Measurements from ENCODE around the gene TFEB. TPM values are rescaled to one million over a fixed set of nuclear protein-coding genes. Genes with fewer than 3 reads are reported as not detected.

The TFEB gene
- total and polyA plus RNA-seq, 2 of the 8 experiments (the other 6 are each of a cell fraction or from before 2014, with no cell fraction given), result 2.3 to 6.7 TPM

- ChIA-PET POLR2A (ENCODE audit: partially characterized antibody) (interaction anchor here (0.7 to 1.8 kb wide), 3 partner anchors 10 to 47 kb away, joined by 3 to 5 read pairs (median 3); no protein-coding TSS in a partner anchor), CTCF (ENCODE audit: partially characterized antibody) (interaction anchor here (0.6 to 6.5 kb wide), 7 partner anchors 33 to 327 kb away, joined by 3 to 32 read pairs (median 11); no protein-coding TSS in a partner anchor)
- H3K18ac ChIP-seq (ENCODE audit: extremely low read depth, low read length), result no peak overlapping the region
- H4K5ac ChIP-seq (ENCODE audit: insufficient read length, low read depth, low read length), result no peak overlapping the region
- H3K4me3 ChIP-seq (ENCODE audit: extremely low read depth in 1 of 4, insufficient read depth in 2 of 4, low read depth in 3 of 4, low read length in 4 of 4), result no peak overlapping the region
- no peak overlapping the region; the same call in 1 of the 2 replicates for H2BK15ac ChIP-seq (ENCODE audit: low read length)
- H3K27me3 ChIP-seq (replicated peaks in 1 of 4; ENCODE audit: control insufficient read depth in 3 of 4, extremely low read depth in 1 of 4, insufficient read depth in 3 of 4, low read length in 3 of 4), result peaks cover 0 to 3% (median under 1%) of the 10 kb centered on the region in 4 experiments; a peak in 5 of 7 replicates
- H2AFZ ChIP-seq (ENCODE audit: low read length), result no peak overlapping the region
- no peaks in the 10 kb centered on the region for H3K9me3 ChIP-seq (ENCODE audit: insufficient read depth in 2 of 2, low read depth in 1 of 2, low read length in 1 of 2)
- no peak overlapping the region for H2BK20ac ChIP-seq (ENCODE audit: low read length)
- H2BK5ac ChIP-seq (ENCODE audit: low read depth, low read length), result no peak overlapping the region
- DNase-seq (ENCODE audit: low read depth in 1 of 2, low spot score in 2 of 2), result no peak
- no peaks in the 10 kb centered on the region; the same call in 1 of the 2 replicates for H3K23me2 ChIP-seq (ENCODE audit: low read depth, low read length)
- no peak for FAIRE-seq
- H3K14ac ChIP-seq (ENCODE audit: insufficient read length), result no peak overlapping the region
- H3K27ac ChIP-seq (ENCODE audit: low read depth, low read length), result no peak overlapping the region
- H2AK5ac ChIP-seq (ENCODE audit: low read depth, low read length), result 0 out of 2 replicates have a peak overlapping the region, but pooled peaks have one; percentile 65
- no peak overlapping the region for H4K8ac ChIP-seq (ENCODE audit: extremely low read depth, insufficient read depth, low read length)
- no peak overlapping the region for H2BK120ac ChIP-seq (replicated peaks; ENCODE audit: low read depth, low read length)
- peaks cover 0 to 11% (median 2%) of the 10 kb centered on the region in 4 experiments; a peak in 4 of 8 replicates for H3K36me3 ChIP-seq (ENCODE audit: control insufficient read depth in 2 of 4, insufficient read depth in 4 of 4, low read length in 3 of 4)
- no peak overlapping the region for H3K23ac ChIP-seq (ENCODE audit: insufficient read length)
- no peak for TF ChIP-seq USF2 (IDR thresholded peaks at IDR 0.05; ENCODE audit: low read length)
- TF ChIP-seq CREB1 (IDR thresholded peaks at IDR 0.05), result no peak
- TF ChIP-seq TAF7 (optimal IDR thresholded peaks at IDR 0.05; ENCODE audit: borderline replicate concordance, low read depth, low read length), result no peak
- no peak for TF ChIP-seq CEBPB (IDR thresholded peaks at IDR 0.05; ENCODE audit: low read depth, low read length)
- no peak for TF ChIP-seq JUN (IDR thresholded peaks at IDR 0.05; ENCODE audit: low read depth, low read length)
- TF ChIP-seq CTCF (IDR thresholded peaks at IDR 0.05; ENCODE audit: control extremely low read depth in 1 of 3, insufficient read depth in 1 of 3, low read depth in 1 of 3, low read length in 3 of 3), result no peak
- no peak for TF ChIP-seq SUZ12 (IDR thresholded peaks at IDR 0.05; ENCODE audit: low read length)
- TF ChIP-seq NRF1 (IDR thresholded peaks at IDR 0.05; ENCODE audit: low read depth, low read length), result no peak
- no peak for TF ChIP-seq ATF3 (IDR thresholded peaks at IDR 0.05; ENCODE audit: insufficient read depth, low read depth, low read length)
- H3K79me1 ChIP-seq (ENCODE audit: low read depth, low read length), result no peaks in the 10 kb centered on the region; the same call in 1 of the 2 replicates
- H3K4me1 ChIP-seq (replicated peaks in 1 of 4; ENCODE audit: control insufficient read depth in 3 of 4, insufficient read depth in 4 of 4, low read length in 3 of 4), result peaks cover 0 to 33% (median 25%) of the 10 kb centered on the region in 4 experiments; a peak in 6 of 7 replicates
- no peak overlapping the region for H3K4ac ChIP-seq (replicated peaks; ENCODE audit: insufficient read length, low read depth, low read length)
- no peak overlapping the region for H2BK12ac ChIP-seq (ENCODE audit: low read depth, low read length)
- WGBS, 2 experiments (ENCODE audit: extremely low coverage in 1 of 2, insufficient coverage in 1 of 2, insufficient read length in 1 of 2, insufficient replicate concordance in 2 of 2, low coverage in 1 of 2, low lambda C conversion rate in 2 of 2, missing lambda C conversion rate in 1 of 2), result 94% methylated on average over 9 of the region's 9 CpGs; no CpG with 5 or more reads in 1 of the 2 experiments
- no peak overlapping the region for H3K9ac ChIP-seq (replicated peaks in 1 of 4; ENCODE audit: extremely low read depth in 1 of 4, low read depth in 3 of 4, low read length in 3 of 4)
- H3K4me2 ChIP-seq (ENCODE audit: insufficient read depth in 1 of 2, low read depth in 2 of 2, low read length in 2 of 2), result no peak overlapping the region
- no peak overlapping the region for H3K56ac ChIP-seq (replicated peaks; ENCODE audit: insufficient read length, low read depth, low read length)
- peaks cover 5 to 14% of the 10 kb centered on the region in 2 experiments for H4K20me1 ChIP-seq (replicated peaks in 1 of 2; ENCODE audit: control insufficient read depth in 1 of 2, insufficient read depth in 2 of 2, low read length in 2 of 2)
- no peak overlapping the region for H4K91ac ChIP-seq (replicated peaks; ENCODE audit: insufficient read length, low read length)
- H3K79me2 ChIP-seq (ENCODE audit: control insufficient read depth in 1 of 2, insufficient read depth in 2 of 2, low read length in 2 of 2), result no peaks in the 10 kb centered on the region
Observed at GRCh38 chr6:41647061-41647511, 88.3 kb downstream of the TFEB start.
